HEK293 (cell line): ENCODE measurements around the gene VPS13D.
A peak's percentile ranks its signal among the peaks of the same experiment; 100 is the strongest.

Experiments
- ATF2 ChIP-seq: fragments of 450-650 bp; formaldehyde crosslinking; IDR thresholded peaks from 2 replicates; pipeline ENCODE4 v1.5.1; 2016; ENCODE audit warnings: missing biosample characterization, missing genetic modification characterization, low read depth
- GLI2 ChIP-seq: fragments of 450-650 bp; formaldehyde crosslinking; IDR thresholded peaks from 2 replicates; pipeline ENCODE4; 2017; ENCODE audit warnings: missing biosample characterization, missing genetic modification characterization, low read depth, borderline replicate concordance
- GLI4 ChIP-seq: fragments of 450-650 bp; formaldehyde crosslinking; IDR thresholded peaks from 2 replicates; pipeline ENCODE4 v1.5.1; 2016; ENCODE audit warnings: missing biosample characterization, missing genetic modification characterization
- GLIS2 ChIP-seq: fragments of 450-650 bp; formaldehyde crosslinking; IDR thresholded peaks from 2 replicates; pipeline ENCODE4 v1.5.1; 2016; ENCODE audit warnings: missing biosample characterization, missing genetic modification characterization
- HIC1 ChIP-seq: fragments of 450-650 bp; formaldehyde crosslinking; IDR thresholded peaks from 2 replicates; pipeline ENCODE4 v1.5.1; 2016; ENCODE audit warnings: missing biosample characterization, missing genetic modification characterization
- INSM2 ChIP-seq: fragments of 450-650 bp; formaldehyde crosslinking; IDR thresholded peaks from 2 replicates; pipeline ENCODE4 v1.5.1; 2016; ENCODE audit warnings: missing biosample characterization, missing genetic modification characterization
- SETDB1 ChIP-seq: IDR thresholded peaks from one replicate; pipeline ENCODE4 v1.6.1; 2017; ENCODE audit warnings: mild to moderate bottlenecking, low read length, moderate library complexity, mixed read lengths; ENCODE audit not compliant: insufficient read length
- ZBTB20 ChIP-seq: fragments of 450-650 bp; formaldehyde crosslinking; IDR thresholded peaks from 2 replicates; pipeline ENCODE4 v1.5.1; 2016; ENCODE audit warnings: missing biosample characterization, missing genetic modification characterization
- ZBTB26 ChIP-seq: fragments of 450-650 bp; formaldehyde crosslinking; optimal IDR thresholded peaks from 2 replicates; pipeline ENCODE3; 2016; ENCODE audit warnings: missing biosample characterization, mild to moderate bottlenecking, missing genetic modification characterization
- ZBTB44 ChIP-seq: fragments of 450-650 bp; IDR thresholded peaks from 2 replicates; pipeline ENCODE4 v1.5.1; 2018; ENCODE audit warnings: missing biosample characterization, mild to moderate bottlenecking, missing genetic modification characterization
- ZBTB8A ChIP-seq: fragments of 450-650 bp; formaldehyde crosslinking; IDR thresholded peaks from 2 replicates; pipeline ENCODE4 v1.5.1; 2016; ENCODE audit warnings: missing biosample characterization, missing genetic modification characterization
- ZFHX2 ChIP-seq: fragments of 450-650 bp; formaldehyde crosslinking; conservative IDR thresholded peaks from 2 replicates; pipeline ENCODE4 v1.5.1; 2016; ENCODE audit warnings: missing biosample characterization, missing genetic modification characterization
- ZFP37 ChIP-seq: fragments of 450-650 bp; formaldehyde crosslinking; IDR thresholded peaks from 2 replicates; pipeline ENCODE4 v1.5.1; 2016; ENCODE audit warnings: missing biosample characterization, missing genetic modification characterization
- ZNF155 ChIP-seq: fragments of 450-650 bp; formaldehyde crosslinking; IDR thresholded peaks from 2 replicates; pipeline ENCODE4 v1.5.1; 2016; ENCODE audit warnings: missing biosample characterization, missing genetic modification characterization
- ZNF18 ChIP-seq: fragments of 450-650 bp; formaldehyde crosslinking; IDR thresholded peaks from 2 replicates; pipeline ENCODE4 v1.5.1; 2016; ENCODE audit warnings: missing biosample characterization, missing genetic modification characterization
- ZNF19 ChIP-seq: fragments of 450-650 bp; formaldehyde crosslinking; IDR thresholded peaks from 2 replicates; pipeline ENCODE4; 2016; ENCODE audit warnings: missing biosample characterization, missing genetic modification characterization, low read depth
- ZNF202 ChIP-seq: fragments of 450-650 bp; formaldehyde crosslinking; IDR thresholded peaks from 2 replicates; pipeline ENCODE4 v1.5.1; 2016; ENCODE audit warnings: missing biosample characterization, missing genetic modification characterization, borderline replicate concordance
- ZNF24 ChIP-seq: fragments of 450-650 bp; formaldehyde crosslinking; IDR thresholded peaks from 2 replicates; pipeline ENCODE4 v1.5.1; 2016; ENCODE audit warnings: missing biosample characterization, missing genetic modification characterization
- ZNF398 ChIP-seq: fragments of 450-650 bp; formaldehyde crosslinking; IDR thresholded peaks from 2 replicates; pipeline ENCODE4 v1.5.1; 2017; ENCODE audit warnings: missing biosample characterization, missing genetic modification characterization
- ZNF404 ChIP-seq: fragments of 450-650 bp; formaldehyde crosslinking; IDR thresholded peaks from 2 replicates; pipeline ENCODE4 v1.5.1; 2017; ENCODE audit warnings: missing biosample characterization, missing genetic modification characterization
- ZNF416 ChIP-seq: fragments of 450-650 bp; formaldehyde crosslinking; IDR thresholded peaks from 2 replicates; pipeline ENCODE4 v1.5.1; 2016; ENCODE audit warnings: missing biosample characterization, missing genetic modification characterization
- ZNF423 ChIP-seq: fragments of 450-650 bp; formaldehyde crosslinking; IDR thresholded peaks from 2 replicates; pipeline ENCODE4 v1.5.1; 2016; ENCODE audit warnings: missing biosample characterization, missing genetic modification characterization
- ZNF433 ChIP-seq: fragments of 450-650 bp; formaldehyde crosslinking; IDR thresholded peaks from 2 replicates; pipeline ENCODE4 v1.5.1; 2016; ENCODE audit warnings: missing biosample characterization, missing genetic modification characterization, low read depth
- ZNF530 ChIP-seq: fragments of 450-650 bp; formaldehyde crosslinking; IDR thresholded peaks from 2 replicates; pipeline ENCODE4 v1.5.1; 2016; ENCODE audit warnings: low read depth, missing biosample characterization, missing genetic modification characterization
- ZNF548 ChIP-seq: fragments of 450-650 bp; formaldehyde crosslinking; IDR thresholded peaks from 2 replicates; pipeline ENCODE4 v1.5.1; 2016; ENCODE audit warnings: missing biosample characterization, missing genetic modification characterization
- ZNF580 ChIP-seq: fragments of 450-650 bp; formaldehyde crosslinking; IDR thresholded peaks from 2 replicates; pipeline ENCODE4 v1.5.1; 2016; ENCODE audit warnings: missing biosample characterization, missing genetic modification characterization
- ZNF664 ChIP-seq: fragments of 450-650 bp; formaldehyde crosslinking; IDR thresholded peaks from 2 replicates; pipeline ENCODE4 v1.5.1; 2016; ENCODE audit warnings: missing biosample characterization, missing genetic modification characterization
- ZNF670 ChIP-seq: fragments of 450-650 bp; formaldehyde crosslinking; IDR thresholded peaks from 2 replicates; pipeline ENCODE4 v1.5.1; 2016; ENCODE audit warnings: missing biosample characterization, missing genetic modification characterization, low read depth

Gene VPS13D

GRCh38 chr1:12477936-12478611 is 248.2 kb downstream of the VPS13D start (continued):
- TF ChIP-seq ZNF580 (tag by site-specific recombination), result peak; percentile 97
- TF ChIP-seq ZNF664 (tag by site-specific recombination), result no peak
- TF ChIP-seq ZBTB8A, result peak; percentile 88
- peak; percentile 96 for TF ChIP-seq GLI2 (tag by site-specific recombination)
- TF ChIP-seq ZNF24, result peak; percentile 98
- peak; percentile 94 for TF ChIP-seq ZFHX2
- no peak for TF ChIP-seq ZNF530 (tag by site-specific recombination)
- TF ChIP-seq ZNF398 (tag by site-specific recombination), result peak; percentile 98
- no peak for TF ChIP-seq ZNF416 (tag by site-specific recombination)
- peak; percentile 77; the same call in 1 of the 2 replicates for TF ChIP-seq ZFP37
- TF ChIP-seq ZBTB26 (tag by site-specific recombination), result peak; percentile 44
- TF ChIP-seq ATF2, result peak; percentile 80
- TF ChIP-seq GLI4 (tag by site-specific recombination), result no peak
- TF ChIP-seq ZNF670 (tag by site-specific recombination), result no peak
- no peak for TF ChIP-seq ZNF155
- peak; percentile 96 for TF ChIP-seq ZBTB20 (tag by site-specific recombination)
- no peak for TF ChIP-seq ZNF404 (tag by site-specific recombination)
- TF ChIP-seq ZNF18, result peak; percentile 92
- peak; percentile 74 for TF ChIP-seq ZNF423 (tag by site-specific recombination)
- no peak for TF ChIP-seq ZNF548 (tag by site-specific recombination)
- no peak for TF ChIP-seq ZNF202 (tag by site-specific recombination)
- TF ChIP-seq HIC1, result peak; percentile 96
- TF ChIP-seq ZBTB44 (tag by site-specific recombination), result peak; percentile 94
- TF ChIP-seq INSM2 (tag by site-specific recombination), result peak; percentile 99
- no peak for TF ChIP-seq ZNF433 (tag by site-specific recombination)
- TF ChIP-seq ZNF19, result 0 out of 2 replicates have a peak, but pooled peaks have one; percentile 20
- TF ChIP-seq SETDB1, result peak; percentile 45
- peak; percentile 34 for TF ChIP-seq GLIS2
